Mesenchymal stem cell (in vitro differentiated cells and primary cell): ENCODE measurements around the gene THEM5.
A peak's percentile ranks its signal among the peaks of the same experiment; 100 is the strongest.

Experiments
- DNase-seq: peaks from one replicate; pipeline ENCODE4 v3.0.0-alpha.2; 2013
- H2AFZ ChIP-seq: one replicate; pipeline ENCODE4 v1.6.1; 2013; ENCODE audit warnings: low read depth, mild to moderate bottlenecking, control low read depth, inconsistent platforms, low read length, moderate library complexity
- H2AK5ac ChIP-seq: 2 replicates; pipeline ENCODE4 v1.6.1; 2013; ENCODE audit warnings: low read length, moderate library complexity, mild to moderate bottlenecking, inconsistent platforms; ENCODE audit not compliant: severe bottlenecking
- H2BK120ac ChIP-seq: one replicate; pipeline ENCODE4 v1.6.1; 2013; ENCODE audit warnings: low read depth, mild to moderate bottlenecking, inconsistent platforms, low read length, moderate library complexity
- H2BK12ac ChIP-seq, 2 experiments: one replicate each; pipeline ENCODE4 v1.6.1; 2013; ENCODE audit warnings: inconsistent platforms in 2 of 2, low read length in 2 of 2, mild to moderate bottlenecking in 2 of 2, moderate library complexity in 2 of 2, control low read depth in 1 of 2
- H2BK15ac ChIP-seq: one replicate; pipeline ENCODE4 v1.6.1; 2013; ENCODE audit warnings: mild to moderate bottlenecking, low read depth, inconsistent platforms; ENCODE audit not compliant: poor library complexity, severe bottlenecking
- H2BK5ac ChIP-seq: 2 replicates; pipeline ENCODE4 v1.6.1; 2013; ENCODE audit warnings: low read depth, mild to moderate bottlenecking, low read length, control low read depth, inconsistent platforms; ENCODE audit not compliant: poor library complexity, severe bottlenecking
- H3K14ac ChIP-seq, 2 experiments: one replicate each; pipeline ENCODE4 v1.6.1; 2013; ENCODE audit warnings: inconsistent platforms in 2 of 2, low read length in 2 of 2, control low read depth in 1 of 2, mild to moderate bottlenecking in 1 of 2, moderate library complexity in 1 of 2
- H3K18ac ChIP-seq, 2 experiments: one replicate each; pipeline ENCODE4 v1.6.1; 2013; ENCODE audit warnings: inconsistent platforms in 2 of 2, low read length in 2 of 2, control low read depth in 1 of 2, low read depth in 1 of 2, mild to moderate bottlenecking in 1 of 2
- H3K23ac ChIP-seq, 2 experiments: one replicate each; pipeline ENCODE4 v1.6.1; 2013; ENCODE audit warnings: inconsistent platforms in 2 of 2, low read length in 2 of 2, mild to moderate bottlenecking in 2 of 2, moderate library complexity in 2 of 2, control low read depth in 1 of 2
- H3K27ac ChIP-seq: 2 replicates; pipeline ENCODE4 v1.5.1; 2013; ENCODE audit warnings: mild to moderate bottlenecking, moderate library complexity, low read length, control low read depth, inconsistent platforms; ENCODE audit not compliant: poor library complexity, severe bottlenecking
- H3K27me3 ChIP-seq, 2 experiments: 2 replicates each; pipeline versions ENCODE4 v1.6.1 to v1.7.0; 2013; ENCODE audit warnings: low read length in 2 of 2, mild to moderate bottlenecking in 2 of 2, moderate library complexity in 2 of 2, control low read depth in 1 of 2, inconsistent platforms in 1 of 2; ENCODE audit not compliant: control insufficient read depth in 1 of 2, insufficient read depth in 1 of 2
- H3K36me3 ChIP-seq, 2 experiments: 2 replicates each; pipeline versions ENCODE4 v1.6.1 to v1.7.0; 2013; ENCODE audit warnings: low read length in 2 of 2, control low read depth in 1 of 2, inconsistent platforms in 1 of 2, low read depth in 1 of 2, mild to moderate bottlenecking in 1 of 2; ENCODE audit not compliant: insufficient read depth in 2 of 2, control insufficient read depth in 1 of 2
- H3K4ac ChIP-seq, 2 experiments: one replicate each; pipeline ENCODE4 v1.6.1; 2013; ENCODE audit warnings: inconsistent platforms in 2 of 2, low read length in 2 of 2, mild to moderate bottlenecking in 2 of 2, moderate library complexity in 2 of 2, control low read depth in 1 of 2, low read depth in 1 of 2
- H3K4me1 ChIP-seq: 2 replicates; pipeline ENCODE4 v1.6.1; 2013; ENCODE audit warnings: low read depth, low read length, control low read depth; ENCODE audit not compliant: control insufficient read depth, insufficient read depth
- H3K4me2 ChIP-seq: 2 replicates; pipeline ENCODE4 v1.6.1; 2013; ENCODE audit warnings: low read length, mild to moderate bottlenecking, inconsistent platforms; ENCODE audit not compliant: poor library complexity, severe bottlenecking
- H3K4me3 ChIP-seq, 2 experiments: 2 replicates each; pipeline versions ENCODE4 v1.5.1 to v1.7.0; 2013; ENCODE audit warnings: low read length in 2 of 2, mild to moderate bottlenecking in 2 of 2, control low read depth in 1 of 2, low read depth in 1 of 2; ENCODE audit not compliant: insufficient read depth in 1 of 2
- H3K79me1 ChIP-seq: replicated peaks from 2 replicates; pipeline ENCODE4 v1.6.1; 2013; ENCODE audit warnings: mild to moderate bottlenecking, control low read depth, low read length, inconsistent platforms; ENCODE audit not compliant: poor library complexity, severe bottlenecking
- H3K9ac ChIP-seq: 2 replicates; pipeline ENCODE4 v1.7.0; 2013; ENCODE audit warnings: mild to moderate bottlenecking, low read length, moderate library complexity
- H3K9me3 ChIP-seq: 2 replicates; pipeline ENCODE4 v1.7.0; 2013; ENCODE audit warnings: mild to moderate bottlenecking, low read length; ENCODE audit not compliant: control insufficient read depth
- H4K8ac ChIP-seq: one replicate; pipeline ENCODE4 v1.6.1; 2013; ENCODE audit warnings: inconsistent platforms, mild to moderate bottlenecking, low read length, moderate library complexity
- H4K91ac ChIP-seq: one replicate; pipeline ENCODE4 v1.6.1; 2013; ENCODE audit warnings: mild to moderate bottlenecking, low read length, inconsistent platforms
- WGBS: methylation state at CpG from one replicate; pipeline ENCODE4 v1.1.7; 2013; ENCODE audit warnings: mixed read lengths; 5-methylcytosine and 5-hydroxymethylcytosine counted together

The THEM5 gene

GRCh38 chr1:151852733-151853132, 779 bp downstream of the THEM5 start:
- H2BK5ac ChIP-seq = no peak overlapping the region
- H3K18ac ChIP-seq = no peak overlapping the region
- no peaks in the 10 kb centered on the region for H3K36me3 ChIP-seq
- no peaks in the 10 kb centered on the region for H3K4me1 ChIP-seq
- H3K14ac ChIP-seq = peak overlapping the region in 1 of 2 experiments; percentile 51
- no peak overlapping the region for H3K4me3 ChIP-seq
- H4K91ac ChIP-seq = no peak overlapping the region
- no peak overlapping the region for H2BK12ac ChIP-seq
- no peak overlapping the region for H4K8ac ChIP-seq
- H2BK15ac ChIP-seq = no peak overlapping the region
- H3K4me2 ChIP-seq = no peak overlapping the region
- 95% methylated on average over 4 of the region's 4 CpGs for WGBS
- no peak overlapping the region for H3K23ac ChIP-seq
- no peak overlapping the region for H3K4ac ChIP-seq
- no peak for DNase-seq
- H2BK120ac ChIP-seq = no peak overlapping the region
- no peaks in the 10 kb centered on the region for H3K79me1 ChIP-seq
- H3K9me3 ChIP-seq = no peaks in the 10 kb centered on the region
- H3K27ac ChIP-seq = no peak overlapping the region
- peaks cover 38 to 47% of the 10 kb centered on the region in 2 experiments for H3K27me3 ChIP-seq
- H2AK5ac ChIP-seq = no peak overlapping the region
- H2AFZ ChIP-seq = no peak overlapping the region
- H3K9ac ChIP-seq = no peak overlapping the region

- Histone ChIP-seq H2AFZ (no peak overlapping the region), H3K18ac (no peak overlapping the region), H2BK120ac (no peak overlapping the region), H3K4me2 (no peak overlapping the region), H3K4ac (no peak overlapping the region), H4K8ac (no peak overlapping the region), H2AK5ac (no peak overlapping the region), H3K23ac (no peak overlapping the region), H2BK5ac (no peak overlapping the region), H3K27ac (no peak overlapping the region), H3K27me3 (peaks cover 38 to 49% of the 10 kb centered on the region in 2 experiments), H2BK15ac (no peak overlapping the region), H3K4me1 (no peaks in the 10 kb centered on the region), H3K4me3 (no peak overlapping the region), H3K36me3 (no peaks in the 10 kb centered on the region), H4K91ac (no peak overlapping the region), H3K9ac (no peak overlapping the region), H3K9me3 (no peaks in the 10 kb centered on the region), H3K79me1 (no peaks in the 10 kb centered on the region), H3K14ac (no peak overlapping the region), H2BK12ac (no peak overlapping the region)
- 84% methylated on average over 8 of the region's 8 CpGs for WGBS
- DNase-seq = no peak
Measured at GRCh38 chr1:151851886-151852285, 1.6 kb downstream of the THEM5 start.

- Histone ChIP-seq H2BK5ac (no peak overlapping the region), H3K27ac (no peak overlapping the region), H4K91ac (no peak overlapping the region), H3K18ac (no peak overlapping the region), H2BK15ac (no peak overlapping the region), H3K79me1 (no peaks in the 10 kb centered on the region), H3K9me3 (no peaks in the 10 kb centered on the region), H3K36me3 (no peaks in the 10 kb centered on the region), H2BK120ac (no peak overlapping the region), H3K4ac (no peak overlapping the region), H3K23ac (no peak overlapping the region), H3K27me3 (peaks cover 38 to 49% of the 10 kb centered on the region in 2 experiments), H3K4me2 (no peak overlapping the region), H3K14ac (no peak overlapping the region), H2BK12ac (no peak overlapping the region), H3K4me3 (no peak overlapping the region), H4K8ac (no peak overlapping the region), H2AFZ (no peak overlapping the region), H3K9ac (no peak overlapping the region), H3K4me1 (no peaks in the 10 kb centered on the region), H2AK5ac (no peak overlapping the region)
- no peak for DNase-seq
Measured at GRCh38 chr1:151849871-151850270, 3.6 kb downstream of the THEM5 start.

- H3K4me1 ChIP-seq = no peaks in the 10 kb centered on the region
- H3K27ac ChIP-seq = no peak overlapping the region
- no peak overlapping the region for H3K23ac ChIP-seq
- no peak overlapping the region for H3K14ac ChIP-seq
- no peak overlapping the region for H3K18ac ChIP-seq
- H3K4me2 ChIP-seq = no peak overlapping the region
- H2BK5ac ChIP-seq = no peak overlapping the region
- no peak overlapping the region for H2BK15ac ChIP-seq
- H3K9me3 ChIP-seq = no peaks in the 10 kb centered on the region
- H4K91ac ChIP-seq = no peak overlapping the region
- H3K79me1 ChIP-seq = no peaks in the 10 kb centered on the region
- H3K4ac ChIP-seq = no peak overlapping the region
- H2BK12ac ChIP-seq = no peak overlapping the region
- no peak overlapping the region for H3K4me3 ChIP-seq
- no peak overlapping the region for H2BK120ac ChIP-seq
- no peaks in the 10 kb centered on the region for H3K36me3 ChIP-seq
- H4K8ac ChIP-seq = no peak overlapping the region
- H2AFZ ChIP-seq = no peak overlapping the region
- WGBS = 91% methylated on average over 3 of the region's 3 CpGs
- H3K9ac ChIP-seq = no peak overlapping the region
- H3K27me3 ChIP-seq = peaks cover 38 to 53% of the 10 kb centered on the region in 2 experiments
- H2AK5ac ChIP-seq = no peak overlapping the region
- no peak for DNase-seq
Measured at GRCh38 chr1:151849126-151849525, 4.4 kb downstream of the THEM5 start.
